Lower lobe of right lung (tissue), 2 donors: ENCODE results near the gene LRRC4C. TPM values are rescaled to one million over a fixed set of nuclear protein-coding genes. Genes with fewer than 3 reads are reported as not detected.
A peak's percentile ranks its signal among the peaks of the same experiment; 100 is the strongest.

Experiments used
- ATAC-seq, 2 donors: fragments of 200-7000 bp; cut with Tn5 transposase; one replicate each; pipeline ENCODE4 v1.9.1; 2020 to 2022; ENCODE audit warnings: mild to moderate bottlenecking in 2 of 2, moderate library complexity in 2 of 2
- DNase-seq: peaks from one replicate; pipeline ENCODE4 v3.0.0-alpha.2; 2020
- H3K27ac ChIP-seq: fragments of 200-600 bp; one replicate; pipeline ENCODE4 v1.8.0; 2022
- H3K27me3 ChIP-seq: fragments of 200-600 bp; one replicate; pipeline ENCODE4 v1.8.0; 2022; ENCODE audit warnings: low read depth
- H3K36me3 ChIP-seq: fragments of 200-600 bp; one replicate; pipeline ENCODE4 v1.8.0; 2022; ENCODE audit warnings: mild to moderate bottlenecking
- H3K4me1 ChIP-seq: fragments of 200-600 bp; one replicate; pipeline ENCODE4 v1.8.0; 2022
- H3K4me3 ChIP-seq: fragments of 200-600 bp; one replicate; pipeline ENCODE4 v1.8.0; 2022; ENCODE audit warnings: mild to moderate bottlenecking
- H3K9me3 ChIP-seq: fragments of 200-600 bp; one replicate; pipeline ENCODE4 v1.8.0; 2022
- CTCF ChIP-seq: fragments of 200-600 bp; IDR thresholded peaks from one replicate; pipeline ENCODE4 v1.8.0; 2022; ENCODE audit warnings: antibody characterized with exemption, mild to moderate bottlenecking
- intact Hi-C: fragments of 100-400 bp; cut with DNase I; formaldehyde crosslinking; loops from one replicate; pipeline ENCODE4 v1.11.0; 2022
- total RNA-seq: library from RNA; stranded (reverse); fragmentation: NEBNext Ultra II Directional; extraction: Animal tissue kit (Norgen Biotek cat#: 25700); gene quantifications from one replicate; pipeline ENCODE4 v1.2.1, GENCODE V29; 2021
- donor health status: DM: no; HTN: yes; CAD: no; lungs with severe emphysema.

Gene LRRC4C
- total RNA-seq, 1 donor from 2014 or later = 0.86 TPM

DNA sequence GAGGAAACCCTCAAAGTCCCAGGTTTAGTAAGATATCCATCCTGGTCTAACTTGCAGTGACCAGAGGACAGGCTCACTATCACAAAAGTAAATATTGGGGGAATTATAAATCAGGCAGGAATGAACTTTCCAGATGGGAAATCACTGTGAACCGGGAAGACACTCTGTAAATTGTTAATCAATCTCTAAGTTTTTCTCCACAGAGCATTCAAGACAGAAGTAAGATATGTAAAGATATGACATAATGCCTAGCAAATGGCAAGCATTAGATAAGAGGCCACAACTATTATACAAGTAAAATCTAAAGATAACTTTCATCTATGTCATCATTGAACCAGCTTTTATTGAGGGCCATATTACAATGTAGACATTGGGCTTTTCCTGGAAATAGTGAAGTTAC is 35.3 kb upstream of the LRRC4C start:
- DNase-seq = no peak
- no peak for ATAC-seq
- no peaks in the 10 kb centered on the region for H3K4me1 ChIP-seq
- H3K9me3 ChIP-seq = no peaks in the 10 kb centered on the region
- no peaks in the 10 kb centered on the region for H3K36me3 ChIP-seq
- no peak for TF ChIP-seq CTCF
- intact Hi-C loops = no loop called here
- H3K4me3 ChIP-seq = no peak overlapping the region
- no peak overlapping the region for H3K27ac ChIP-seq
- H3K27me3 ChIP-seq = no peaks in the 10 kb centered on the region

DNA sequence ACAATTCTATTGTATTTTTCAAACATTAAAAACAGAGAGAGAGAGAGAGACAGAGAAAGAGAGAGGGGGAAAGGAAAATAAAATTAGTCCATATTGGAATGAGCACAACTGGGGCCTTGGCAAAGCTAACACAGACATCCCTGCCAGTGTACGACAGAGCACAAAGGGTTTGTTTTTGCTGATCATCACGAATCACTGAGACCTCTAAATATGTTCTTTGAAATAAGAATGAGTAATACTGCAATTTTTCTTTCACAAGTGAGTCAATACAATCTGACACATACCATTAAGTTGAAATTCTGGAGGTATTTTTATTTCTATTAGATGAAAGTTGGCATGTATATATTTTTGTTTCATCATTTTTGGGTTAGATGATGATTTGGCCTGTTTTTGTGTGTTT is 27.0 kb upstream of the LRRC4C start:
- Histone ChIP-seq H3K9me3 (no peaks in the 10 kb centered on the region), H3K36me3 (no peaks in the 10 kb centered on the region), H3K4me1 (no peaks in the 10 kb centered on the region), H3K4me3 (no peak overlapping the region), H3K27me3 (no peaks in the 10 kb centered on the region), H3K27ac (no peak overlapping the region)
- DNase-seq = no peak
- intact Hi-C loops = no loop called here
- no peak for TF ChIP-seq CTCF
- ATAC-seq = no peak

GRCh38 chr11:41483956-41484355 is 24.5 kb upstream of the LRRC4C start:
- intact Hi-C loops = no loop called here
- H3K4me3 ChIP-seq = no peak overlapping the region
- no peaks in the 10 kb centered on the region for H3K9me3 ChIP-seq
- no peak for TF ChIP-seq CTCF
- ATAC-seq = no peak
- no peaks in the 10 kb centered on the region for H3K4me1 ChIP-seq
- H3K27ac ChIP-seq = no peak overlapping the region
- H3K27me3 ChIP-seq = no peaks in the 10 kb centered on the region
- no peak for DNase-seq
- H3K36me3 ChIP-seq = no peaks in the 10 kb centered on the region

GRCh38 chr11:41479179-41479578 is 19.7 kb upstream of the LRRC4C start:
- ATAC-seq (no peak), DNase-seq (no peak)
- Histone ChIP-seq H3K36me3 (no peaks in the 10 kb centered on the region), H3K4me3 (no peak overlapping the region), H3K4me1 (no peaks in the 10 kb centered on the region), H3K27ac (no peak overlapping the region), H3K27me3 (no peaks in the 10 kb centered on the region), H3K9me3 (peaks cover 5% of the 10 kb centered on the region)
- intact Hi-C loops = no loop called here
- no peak for TF ChIP-seq CTCF

- Histone ChIP-seq H3K4me3 (no peak overlapping the region), H3K4me1 (no peaks in the 10 kb centered on the region), H3K9me3 (peaks cover 6% of the 10 kb centered on the region), H3K27ac (no peak overlapping the region), H3K36me3 (no peaks in the 10 kb centered on the region), H3K27me3 (peaks cover 15% of the 10 kb centered on the region)
- no peak for ATAC-seq
- intact Hi-C loops = loop anchor here (5.0 kb wide), 1 partner anchor 1061 kb away; no protein-coding TSS in a partner anchor
- peak; percentile 67 for TF ChIP-seq CTCF
- DNase-seq = no peak
Measured at GRCh38 chr11:41461057-41461681, 1.7 kb upstream of the LRRC4C start.

DNA sequence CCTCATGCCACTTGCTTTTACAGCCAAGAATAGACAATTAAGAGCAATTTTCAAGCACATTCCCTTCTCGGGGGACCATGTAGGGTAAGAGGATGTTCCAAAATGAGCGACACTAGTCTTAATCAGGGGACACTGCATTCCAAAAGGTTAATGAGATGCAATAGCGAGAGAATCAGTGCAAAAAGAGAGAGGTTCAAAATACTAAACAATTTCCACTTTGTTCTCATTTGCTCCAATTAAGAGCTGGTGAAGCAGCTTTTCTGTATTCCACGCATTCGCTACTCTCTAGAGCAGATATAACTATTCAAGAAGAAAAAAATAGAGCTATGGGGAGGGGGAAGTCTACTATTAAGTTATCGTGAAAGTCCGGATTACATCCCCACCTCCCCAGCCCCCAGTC is 811 bp downstream of the LRRC4C start:
- intact Hi-C loops = no loop called here
- Histone ChIP-seq H3K36me3 (no peaks in the 10 kb centered on the region), H3K9me3 (peaks cover 2% of the 10 kb centered on the region), H3K4me1 (no peaks in the 10 kb centered on the region), H3K27ac (no peak overlapping the region), H3K4me3 (no peak overlapping the region), H3K27me3 (peaks cover 15% of the 10 kb centered on the region)
- DNase-seq (no peak), ATAC-seq (no peak)
- no peak for TF ChIP-seq CTCF
